ENCODE results near the gene TOR4A. TPM values are rescaled to one million over a fixed set of nuclear protein-coding genes. Genes with fewer than 3 reads are reported as not detected.

TOR4A gene
- total RNA-seq, 4 donors from 2014 or later, result 3.3 to 9.0 (median 6.6) TPM

DNA sequence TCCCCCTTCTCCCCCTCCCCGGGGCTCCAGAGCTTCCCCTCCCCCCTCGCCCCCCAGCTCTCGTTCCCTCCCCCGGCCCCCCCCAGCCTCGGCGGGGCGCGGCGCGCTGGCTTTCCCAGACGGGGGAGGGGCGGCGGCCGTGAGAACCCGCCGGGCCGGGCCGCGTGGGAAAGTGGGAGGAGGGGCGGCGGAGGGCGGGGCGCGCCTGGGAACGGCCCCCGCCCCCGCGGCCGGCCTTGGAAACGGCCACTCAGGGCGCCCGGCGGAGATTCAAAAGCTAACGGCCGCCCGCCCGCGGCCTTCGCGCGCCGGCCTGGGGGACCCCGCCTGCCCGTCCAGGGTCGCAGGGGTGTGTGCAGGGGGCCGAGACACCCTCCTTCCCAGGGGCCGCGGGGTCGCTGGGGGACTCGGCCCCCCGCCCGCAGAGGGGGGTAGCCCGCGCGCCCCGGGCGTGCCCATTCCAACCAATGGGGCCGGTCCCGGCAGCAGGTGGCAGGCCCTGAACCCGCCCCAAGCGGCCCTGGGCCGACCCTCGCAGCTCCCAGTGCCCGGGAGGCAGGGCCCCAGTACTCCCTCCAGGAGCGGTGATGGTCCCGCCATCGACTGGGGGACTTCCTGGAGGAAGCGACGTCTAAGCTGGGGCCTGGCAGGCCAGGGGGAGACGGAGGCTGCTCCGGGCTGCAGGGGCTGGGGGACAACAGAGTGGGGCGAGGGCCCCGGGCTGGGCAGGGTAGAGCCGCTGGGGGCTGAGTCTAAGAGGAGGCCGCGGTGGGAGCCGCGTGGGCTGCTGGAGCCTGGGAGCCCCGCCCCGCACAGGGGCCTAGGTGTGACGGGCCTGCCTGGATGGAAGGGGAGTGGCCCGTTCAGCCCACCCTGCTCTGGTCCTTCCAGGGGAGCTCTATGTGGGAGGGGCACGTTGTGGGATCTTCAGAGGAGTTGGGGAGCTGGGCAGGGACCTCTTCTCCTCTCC, 38.8 kb downstream of the TOR4A start:
- TF ChIP-seq, protein P1, sequence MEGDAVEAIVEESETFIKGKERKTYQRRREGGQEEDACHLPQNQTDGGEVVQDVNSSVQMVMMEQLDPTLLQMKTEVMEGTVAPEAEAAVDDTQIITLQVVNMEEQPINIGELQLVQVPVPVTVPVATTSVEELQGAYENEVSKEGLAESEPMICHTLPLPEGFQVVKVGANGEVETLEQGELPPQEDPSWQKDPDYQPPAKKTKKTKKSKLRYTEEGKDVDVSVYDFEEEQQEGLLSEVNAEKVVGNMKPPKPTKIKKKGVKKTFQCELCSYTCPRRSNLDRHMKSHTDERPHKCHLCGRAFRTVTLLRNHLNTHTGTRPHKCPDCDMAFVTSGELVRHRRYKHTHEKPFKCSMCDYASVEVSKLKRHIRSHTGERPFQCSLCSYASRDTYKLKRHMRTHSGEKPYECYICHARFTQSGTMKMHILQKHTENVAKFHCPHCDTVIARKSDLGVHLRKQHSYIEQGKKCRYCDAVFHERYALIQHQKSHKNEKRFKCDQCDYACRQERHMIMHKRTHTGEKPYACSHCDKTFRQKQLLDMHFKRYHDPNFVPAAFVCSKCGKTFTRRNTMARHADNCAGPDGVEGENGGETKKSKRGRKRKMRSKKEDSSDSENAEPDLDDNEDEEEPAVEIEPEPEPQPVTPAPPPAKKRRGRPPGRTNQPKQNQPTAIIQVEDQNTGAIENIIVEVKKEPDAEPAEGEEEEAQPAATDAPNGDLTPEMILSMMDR (IDR thresholded peaks at IDR 0.05; ENCODE audit: low read depth), result no peak

DNA sequence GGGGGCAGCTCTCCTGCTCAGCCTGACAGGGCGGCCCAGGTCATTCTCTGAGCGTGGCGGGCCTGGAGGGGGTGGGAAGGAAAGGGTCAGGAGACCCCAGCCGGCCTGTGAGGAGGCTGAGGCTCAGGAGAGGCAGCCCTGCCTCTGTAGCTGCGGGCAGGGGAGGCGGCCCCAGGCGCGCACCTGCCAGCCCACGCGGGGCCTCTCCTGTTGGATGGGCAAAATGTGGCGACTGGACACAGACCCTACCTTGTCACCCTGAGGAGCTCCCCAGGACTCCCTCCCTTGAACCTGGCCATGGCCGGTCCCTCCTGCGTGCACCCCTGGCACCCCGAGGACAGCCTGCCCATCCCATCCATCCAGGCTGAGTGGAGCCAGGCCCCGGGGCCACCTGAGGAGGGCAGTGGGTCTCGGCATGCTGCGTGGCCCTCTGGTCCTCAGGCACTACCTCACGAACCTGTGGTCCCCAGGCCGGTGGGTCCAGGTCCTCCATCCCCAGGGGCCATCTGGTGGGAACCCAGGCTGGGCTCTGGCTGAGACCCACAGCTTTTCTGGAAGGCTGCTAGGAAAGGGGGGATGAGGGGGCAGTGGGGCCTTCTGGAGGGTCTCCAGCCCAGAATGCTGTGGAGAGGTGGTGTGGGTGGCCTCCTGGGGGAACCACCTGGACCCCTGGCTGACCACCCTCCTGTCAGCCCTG, 39.6 kb downstream of the TOR4A start:
- TF ChIP-seq, protein P1 (IDR thresholded peaks at IDR 0.05; ENCODE audit: low read depth), result no peak

DNA sequence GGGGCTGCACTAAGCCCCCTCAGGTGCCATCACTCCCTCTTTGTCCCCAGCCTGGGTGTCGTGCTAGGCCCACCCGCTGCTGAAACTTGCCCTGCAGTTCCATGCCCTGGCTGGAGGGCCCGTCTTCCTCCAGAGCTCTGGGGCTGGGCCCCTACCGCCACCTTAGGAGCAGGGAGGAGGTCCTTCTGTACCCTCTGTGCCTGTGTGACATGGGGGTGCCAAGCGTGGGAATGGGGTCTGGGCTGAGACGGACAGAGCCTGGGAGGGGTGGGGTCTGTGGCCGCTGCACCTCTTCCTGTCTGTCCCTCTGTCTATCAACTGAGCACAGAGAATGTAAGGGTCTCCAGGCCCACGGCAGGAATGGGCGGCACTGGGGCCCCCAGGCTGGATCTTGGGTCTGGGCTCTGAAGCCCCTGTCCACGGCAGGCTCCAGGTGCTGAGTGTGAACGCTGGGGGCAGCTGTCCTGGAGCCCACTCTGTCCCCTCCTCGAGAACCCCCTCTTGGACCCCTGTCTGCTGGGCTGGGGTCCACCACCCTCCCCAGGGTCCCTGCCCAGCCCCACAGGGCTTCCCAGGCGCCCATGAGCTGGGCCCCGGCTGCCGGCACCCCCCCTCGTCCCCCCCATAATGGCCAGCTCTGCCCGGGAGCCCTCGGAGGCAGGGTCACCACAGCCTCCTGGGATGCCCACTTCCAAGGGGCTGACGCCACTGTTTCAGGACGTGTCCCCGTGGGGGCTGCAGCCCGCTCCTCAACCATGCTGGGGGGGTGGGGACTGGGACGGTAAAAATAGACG, 40.4 kb downstream of the TOR4A start:
- TF ChIP-seq, protein P1 (IDR thresholded peaks at IDR 0.05; ENCODE audit: low read depth), result no peak

DNA sequence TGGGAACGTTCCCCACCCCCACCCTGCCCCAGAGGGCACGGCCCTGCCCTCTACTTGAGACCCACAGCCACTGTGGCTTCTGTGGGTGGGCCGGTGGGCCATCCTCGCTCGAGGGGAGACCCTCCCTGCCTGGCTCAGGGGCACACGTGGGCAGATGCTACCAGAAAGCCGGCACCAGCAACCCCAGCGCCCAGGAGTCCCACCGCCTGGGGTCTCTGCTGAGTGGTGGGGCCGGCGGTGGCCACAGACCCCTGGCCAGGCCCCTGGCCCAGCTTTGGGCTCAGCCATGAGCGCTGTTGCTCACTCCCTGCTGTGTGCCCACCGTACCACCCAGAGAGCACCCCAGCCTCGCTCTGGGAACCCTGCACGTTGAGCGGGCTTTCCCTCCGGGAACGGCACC, 41.1 kb downstream of the TOR4A start:
- TF ChIP-seq, protein P1 (IDR thresholded peaks at IDR 0.05; ENCODE audit: low read depth), result no peak

DNA sequence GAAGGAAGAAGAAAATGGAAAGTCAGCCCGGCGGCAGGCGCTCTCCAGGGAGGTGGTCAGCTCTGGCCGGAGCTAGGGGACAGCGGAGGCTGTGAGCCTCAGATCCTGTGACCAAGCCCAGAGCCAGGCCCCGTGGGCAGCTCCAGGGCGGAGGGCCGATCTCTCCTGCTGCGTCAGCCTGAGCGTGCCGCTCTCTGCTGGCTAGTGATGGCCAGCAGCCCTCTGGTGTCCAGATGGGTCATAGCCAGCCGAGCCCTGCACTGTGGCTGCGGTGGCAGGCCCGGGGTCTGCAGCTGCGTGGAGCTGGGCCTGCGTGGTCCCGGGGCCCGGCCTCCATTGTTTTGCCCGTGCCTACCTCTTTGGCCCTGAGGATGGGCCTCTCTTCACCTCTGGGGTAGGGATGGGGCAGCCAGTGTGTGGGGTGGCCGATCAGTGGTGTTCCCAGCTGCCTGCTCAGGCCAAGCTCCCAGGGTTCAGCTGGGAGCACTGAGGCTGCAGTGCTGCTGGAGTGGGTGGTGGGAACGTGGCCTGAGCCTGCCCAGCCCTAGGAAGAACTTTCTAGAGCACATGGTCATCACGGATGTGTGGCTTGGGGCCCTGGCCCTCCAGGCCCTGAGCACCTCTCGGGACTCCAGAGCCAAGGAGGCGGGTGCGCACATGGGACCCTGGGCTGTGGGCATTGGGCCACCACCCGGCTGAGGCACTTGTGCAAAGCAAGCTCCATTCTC, 41.6 kb downstream of the TOR4A start:
- TF ChIP-seq, protein P1 (IDR thresholded peaks at IDR 0.05; ENCODE audit: low read depth), result no peak

DNA sequence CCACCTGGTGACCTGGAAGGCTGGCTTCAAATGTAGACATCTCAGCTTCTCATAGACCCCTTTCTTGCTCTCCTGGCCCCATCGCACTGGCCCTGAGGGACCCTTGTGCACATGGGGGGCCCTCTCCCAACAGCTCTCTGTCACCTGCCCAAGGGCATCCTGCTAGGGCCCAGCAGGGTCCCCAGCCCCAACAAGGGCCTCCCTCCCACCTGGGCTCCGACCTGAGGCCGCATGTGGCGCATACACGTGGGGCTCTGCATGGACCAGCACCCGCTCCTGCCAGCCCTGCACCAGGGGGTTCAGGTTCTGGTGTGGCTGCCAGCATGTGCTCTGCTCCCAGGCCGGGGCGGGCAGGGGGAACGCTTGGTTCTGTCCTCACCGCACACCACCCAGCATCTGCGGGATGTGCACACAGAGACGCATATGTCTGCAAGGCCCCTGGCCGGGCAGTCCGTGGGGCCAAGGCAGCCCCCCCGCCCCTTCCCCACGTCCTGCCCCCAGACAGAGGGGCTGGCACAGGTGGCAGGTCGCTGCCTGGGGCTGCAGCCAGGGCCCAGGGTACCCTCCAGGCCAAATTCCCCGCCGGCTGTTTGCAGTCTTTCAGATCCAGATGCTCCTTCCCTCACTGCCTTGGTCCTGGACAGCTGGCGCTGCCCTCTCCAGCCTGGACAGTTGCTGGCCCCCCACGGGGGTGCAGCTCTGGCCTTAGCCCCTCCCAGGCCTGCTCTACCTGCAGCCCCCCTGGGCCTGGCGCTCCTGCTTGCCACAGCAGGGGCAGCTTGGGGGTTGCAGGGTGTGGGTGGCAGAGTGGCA, 42.4 kb downstream of the TOR4A start:
- TF ChIP-seq, protein P1 (IDR thresholded peaks at IDR 0.05; ENCODE audit: low read depth), result no peak
